Measurements from ENCODE around the gene TMEM41B.

The TMEM41B gene

GRCh38 chr11:9285850-9286587 is 28.4 kb downstream of the TMEM41B start:
- Histone ChIP-seq H3K27ac (no peak overlapping the region), H3K4me3 (ENCODE audit: low read depth, low read length) (no peak overlapping the region), H3K9me3 (ENCODE audit: severe bottlenecking) (no peaks in the 10 kb centered on the region), H3K36me3 (peaks cover 23% of the 10 kb centered on the region), H3K27me3 (ENCODE audit: insufficient read depth, low read depth, severe bottlenecking) (no peaks in the 10 kb centered on the region)
- DNase-seq = no peak
- no peak for TF ChIP-seq CTCF (IDR thresholded peaks at IDR 0.05; ENCODE audit: low read depth, low read length)

GRCh38 chr11:9280655-9281301 is 33.6 kb downstream of the TMEM41B start:
- DNase-seq = no peak
- peaks cover 23% of the 10 kb centered on the region for H3K36me3 ChIP-seq
- H3K4me3 ChIP-seq (ENCODE audit: low read depth, low read length) = no peak overlapping the region
- no peak for TF ChIP-seq CTCF (IDR thresholded peaks at IDR 0.05; ENCODE audit: low read depth, low read length)
- no peaks in the 10 kb centered on the region for H3K27me3 ChIP-seq (ENCODE audit: insufficient read depth, low read depth, severe bottlenecking)
- no peaks in the 10 kb centered on the region for H3K9me3 ChIP-seq (ENCODE audit: severe bottlenecking)
- no peak overlapping the region for H3K27ac ChIP-seq

GRCh38 chr11:9277176-9277575 is 37.2 kb downstream of the TMEM41B start:
- Histone ChIP-seq H3K9me3 (ENCODE audit: severe bottlenecking) (no peaks in the 10 kb centered on the region), H3K27me3 (ENCODE audit: insufficient read depth, low read depth, severe bottlenecking) (no peaks in the 10 kb centered on the region), H3K27ac (no peak overlapping the region), H3K4me3 (ENCODE audit: low read depth, low read length) (no peak overlapping the region), H3K36me3 (peaks cover 11% of the 10 kb centered on the region)
- no peak for TF ChIP-seq CTCF (IDR thresholded peaks at IDR 0.05; ENCODE audit: low read depth, low read length)
- DNase-seq = no peak

- peak; percentile 16 for DNase-seq
- no peak overlapping the region for H3K27ac ChIP-seq
- no peak for TF ChIP-seq CTCF (IDR thresholded peaks at IDR 0.05; ENCODE audit: low read depth, low read length)
- peaks cover 11% of the 10 kb centered on the region for H3K36me3 ChIP-seq
- H3K27me3 ChIP-seq (ENCODE audit: insufficient read depth, low read depth, severe bottlenecking) = no peaks in the 10 kb centered on the region
- no peaks in the 10 kb centered on the region for H3K9me3 ChIP-seq (ENCODE audit: severe bottlenecking)
- H3K4me3 ChIP-seq (ENCODE audit: low read depth, low read length) = no peak overlapping the region
These were observed 37.8 kb downstream of the TMEM41B start for GRCh38 chr11:9276571-9276970.

GRCh38 chr11:9274499-9275258 is 39.7 kb downstream of the TMEM41B start:
- no peaks in the 10 kb centered on the region for H3K9me3 ChIP-seq (ENCODE audit: severe bottlenecking)

More at GRCh38 chr11:9274499-9275258, 39.7 kb downstream of the TMEM41B start:
- no peak for TF ChIP-seq CTCF (IDR thresholded peaks at IDR 0.05; ENCODE audit: low read depth, low read length)
- Histone ChIP-seq H3K4me3 (ENCODE audit: low read depth, low read length) (no peak overlapping the region), H3K27ac (no peak overlapping the region), H3K36me3 (no peaks in the 10 kb centered on the region), H3K27me3 (ENCODE audit: insufficient read depth, low read depth, severe bottlenecking) (no peaks in the 10 kb centered on the region)
- no peak for DNase-seq
